OCI-LY3 (cell line): ENCODE measurements around the gene CACNA1E.

Source experiments
- H2AFZ ChIP-seq: fragments of 200-600, 300-600 bp; shearing (Covaris generic); 2 replicates; pipeline ENCODE4 v1.6.0; 2014; ENCODE audit warnings: antibody characterized with exemption, low read depth, low read length
- H3K27ac ChIP-seq: fragments of 200-600, 300-600 bp; sonication (generic); 2 replicates; pipeline ENCODE4 v1.5.1; 2014; ENCODE audit warnings: mild to moderate bottlenecking, low read length, moderate library complexity, mixed read lengths
- H3K27me3 ChIP-seq: fragments of 200-600, 300-600 bp; sonication (generic); 2 replicates; pipeline ENCODE4 v1.6.1; 2014; ENCODE audit warnings: low read depth, low read length, mixed read lengths
- H3K36me3 ChIP-seq: fragments of 200-600, 300-600 bp; sonication (generic); replicated peaks from 2 replicates; pipeline ENCODE3; 2014; ENCODE audit warnings: low read depth, low read length, mixed read lengths
- H3K4me1 ChIP-seq: fragments of 300-600, 200-600 bp; sonication (generic); 2 replicates; pipeline ENCODE4 v1.6.1; 2014; ENCODE audit warnings: low read length, mixed read lengths
- H3K4me2 ChIP-seq: fragments of 200-600, 300-600 bp; sonication (generic); 2 replicates; pipeline ENCODE4 v1.6.1; 2014; ENCODE audit warnings: low read length, mixed read lengths
- H3K4me3 ChIP-seq: fragments of 300-600, 200-600 bp; sonication (generic); 2 replicates; pipeline ENCODE4 v1.5.1; 2014; ENCODE audit warnings: antibody characterized with exemption, mild to moderate bottlenecking, low read length, moderate library complexity
- H3K79me2 ChIP-seq: fragments of 300-600, 200-600 bp; shearing (Covaris generic); 2 replicates; pipeline ENCODE4 v1.6.1; 2014; ENCODE audit warnings: mild to moderate bottlenecking, low read length, mixed read lengths
- H3K9ac ChIP-seq: fragments of 300-600, 200-600 bp; shearing (Covaris generic); 2 replicates; pipeline ENCODE4 v1.6.0; 2014; ENCODE audit warnings: mild to moderate bottlenecking, low read length, moderate library complexity
- H3K9me3 ChIP-seq: fragments of 200-600, 300-600 bp; shearing (Covaris generic); 2 replicates; pipeline ENCODE4 v1.6.1; 2014; ENCODE audit warnings: low read length, mixed read lengths; ENCODE audit not compliant: insufficient read depth
- H4K20me1 ChIP-seq: fragments of 200-600, 300-600 bp; sonication (generic); 2 replicates; pipeline ENCODE4 v1.6.1; 2016; ENCODE audit warnings: low read length, mixed read lengths; ENCODE audit not compliant: insufficient read depth
- EZH2phosphoT487 ChIP-seq: fragments of 200-600 bp; shearing (Covaris generic); IDR thresholded peaks from 2 replicates; pipeline ENCODE4 v1.6.1; 2018; ENCODE audit warnings: antibody characterized with exemption, mixed run types, low read depth
- TF ChIP-seq, protein P1 (sequence below): fragments of 200-600, 300-600 bp; sonication (generic); IDR thresholded peaks from 2 replicates; pipeline ENCODE4 v1.5.1; 2014; ENCODE audit warnings: antibody characterized with exemption, low read length, low read depth

CACNA1E gene

DNA sequence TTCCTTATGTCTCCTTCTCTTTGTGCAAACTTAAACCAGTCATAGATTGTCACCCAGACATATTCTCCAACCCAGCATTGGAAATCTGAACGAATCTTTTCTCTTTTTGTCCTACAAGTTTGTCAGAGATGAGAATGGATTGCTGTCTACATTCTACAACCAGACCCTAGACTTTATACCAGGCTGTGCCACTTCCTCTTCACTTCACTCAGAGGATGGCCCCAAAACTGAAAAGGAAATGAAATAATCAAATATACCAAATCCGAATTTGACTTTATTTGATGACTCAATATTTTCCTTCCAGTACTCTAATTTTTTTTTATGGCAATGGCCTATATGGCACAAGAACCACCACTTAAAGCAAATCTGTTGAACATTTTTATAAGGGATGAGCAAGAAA lies 321.7 kb downstream of the CACNA1E start:
- Histone ChIP-seq H3K36me3 (no peaks in the 10 kb centered on the region), H3K9me3 (no peaks in the 10 kb centered on the region), H3K4me2 (no peak overlapping the region), H3K9ac (no peak overlapping the region), H4K20me1 (no peaks in the 10 kb centered on the region), H3K27ac (no peak overlapping the region), H3K4me1 (no peaks in the 10 kb centered on the region), H3K4me3 (no peak overlapping the region), H3K79me2 (no peaks in the 10 kb centered on the region), H2AFZ (no peak overlapping the region), H3K27me3 (peaks cover 34% of the 10 kb centered on the region)
- TF ChIP-seq, protein P1, sequence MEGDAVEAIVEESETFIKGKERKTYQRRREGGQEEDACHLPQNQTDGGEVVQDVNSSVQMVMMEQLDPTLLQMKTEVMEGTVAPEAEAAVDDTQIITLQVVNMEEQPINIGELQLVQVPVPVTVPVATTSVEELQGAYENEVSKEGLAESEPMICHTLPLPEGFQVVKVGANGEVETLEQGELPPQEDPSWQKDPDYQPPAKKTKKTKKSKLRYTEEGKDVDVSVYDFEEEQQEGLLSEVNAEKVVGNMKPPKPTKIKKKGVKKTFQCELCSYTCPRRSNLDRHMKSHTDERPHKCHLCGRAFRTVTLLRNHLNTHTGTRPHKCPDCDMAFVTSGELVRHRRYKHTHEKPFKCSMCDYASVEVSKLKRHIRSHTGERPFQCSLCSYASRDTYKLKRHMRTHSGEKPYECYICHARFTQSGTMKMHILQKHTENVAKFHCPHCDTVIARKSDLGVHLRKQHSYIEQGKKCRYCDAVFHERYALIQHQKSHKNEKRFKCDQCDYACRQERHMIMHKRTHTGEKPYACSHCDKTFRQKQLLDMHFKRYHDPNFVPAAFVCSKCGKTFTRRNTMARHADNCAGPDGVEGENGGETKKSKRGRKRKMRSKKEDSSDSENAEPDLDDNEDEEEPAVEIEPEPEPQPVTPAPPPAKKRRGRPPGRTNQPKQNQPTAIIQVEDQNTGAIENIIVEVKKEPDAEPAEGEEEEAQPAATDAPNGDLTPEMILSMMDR: no peak
- no peak for TF ChIP-seq EZH2phosphoT487

DNA sequence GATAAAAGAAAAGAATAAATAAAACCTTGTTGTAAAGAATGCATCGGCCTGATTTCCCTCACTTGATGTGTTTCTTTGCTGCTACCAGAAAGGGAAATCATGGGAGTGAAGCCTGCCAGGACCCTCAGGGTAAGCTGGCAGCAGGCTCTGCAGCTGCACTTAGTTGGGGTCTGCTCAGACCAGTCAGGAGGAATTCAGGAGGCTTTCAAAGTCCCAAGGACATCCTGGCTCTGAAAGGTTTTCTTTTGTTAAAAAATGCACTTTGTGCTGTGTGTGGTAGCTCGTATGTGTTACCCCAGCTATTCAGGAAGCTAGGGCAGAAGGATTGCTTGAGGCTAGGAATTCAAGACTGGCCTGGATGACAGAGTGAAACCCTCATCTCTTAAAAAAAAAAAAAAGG lies 323.4 kb downstream of the CACNA1E start:
- H3K27me3 ChIP-seq: peaks cover 51% of the 10 kb centered on the region
- H3K9me3 ChIP-seq: no peaks in the 10 kb centered on the region
- no peak overlapping the region for H3K4me2 ChIP-seq
- no peak overlapping the region for H2AFZ ChIP-seq
- no peak overlapping the region for H3K27ac ChIP-seq
- no peaks in the 10 kb centered on the region for H3K79me2 ChIP-seq
- H3K4me3 ChIP-seq: no peak overlapping the region
- TF ChIP-seq, protein P1: no peak
- no peak for TF ChIP-seq EZH2phosphoT487
- H3K9ac ChIP-seq: no peak overlapping the region
- no peaks in the 10 kb centered on the region for H4K20me1 ChIP-seq
- H3K36me3 ChIP-seq: no peaks in the 10 kb centered on the region
- H3K4me1 ChIP-seq: no peaks in the 10 kb centered on the region

GRCh38 chr1:181807251-181807650 lies 323.9 kb downstream of the CACNA1E start:
- Histone ChIP-seq H2AFZ (no peak overlapping the region), H3K9me3 (no peaks in the 10 kb centered on the region), H3K9ac (no peak overlapping the region)

GRCh38 chr1:181809991-181810545 lies 326.8 kb downstream of the CACNA1E start:
- Histone ChIP-seq H3K4me3 (no peak overlapping the region), H3K27me3 (peaks cover 51% of the 10 kb centered on the region), H3K4me2 (no peak overlapping the region), H4K20me1 (no peaks in the 10 kb centered on the region), H2AFZ (no peak overlapping the region), H3K4me1 (no peaks in the 10 kb centered on the region), H3K79me2 (no peaks in the 10 kb centered on the region), H3K9ac (no peak overlapping the region), H3K36me3 (no peaks in the 10 kb centered on the region), H3K27ac (no peak overlapping the region), H3K9me3 (no peaks in the 10 kb centered on the region)
- TF ChIP-seq, protein P1: no peak
- no peak for TF ChIP-seq EZH2phosphoT487

More at GRCh38 chr1:181807251-181807650, 323.9 kb downstream of the CACNA1E start:
- Histone ChIP-seq H3K4me3 (no peak overlapping the region), H3K27ac (no peak overlapping the region), H3K4me1 (no peaks in the 10 kb centered on the region), H4K20me1 (no peaks in the 10 kb centered on the region), H3K36me3 (no peaks in the 10 kb centered on the region), H3K4me2 (no peak overlapping the region), H3K79me2 (no peaks in the 10 kb centered on the region), H3K27me3 (peaks cover 51% of the 10 kb centered on the region)
- TF ChIP-seq EZH2phosphoT487: no peak
- TF ChIP-seq, protein P1: no peak
